GM21423 (cell line): ENCODE data around the gene C1orf159.

ENCODE experiments used
- ATAC-seq: cut with Tn5 transposase; IDR thresholded peaks from one replicate; pipeline ENCODE4 v1.9.1; 2021; ENCODE audit warnings: mild to moderate bottlenecking, moderate library complexity; ENCODE audit not compliant: unreplicated experiment

Gene C1orf159

DNA sequence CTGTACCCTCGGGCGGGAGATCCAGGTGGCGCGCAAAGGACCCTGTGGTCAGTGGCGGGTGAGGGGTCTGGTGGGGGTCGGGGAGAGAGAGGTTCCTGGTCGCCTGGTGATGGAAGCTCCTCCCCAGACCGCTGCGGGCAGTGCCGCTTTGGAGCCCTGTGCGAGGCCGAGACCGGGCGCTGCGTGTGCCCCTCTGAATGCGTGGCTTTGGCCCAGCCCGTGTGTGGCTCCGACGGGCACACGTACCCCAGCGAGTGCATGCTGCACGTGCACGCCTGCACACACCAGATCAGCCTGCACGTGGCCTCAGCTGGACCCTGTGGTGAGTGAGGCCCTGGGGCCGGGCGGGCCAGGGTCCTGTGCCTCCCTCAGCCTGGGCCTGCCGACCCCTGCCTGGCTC lies 72.5 kb downstream of the C1orf159 start:
- ATAC-seq = no peak

DNA sequence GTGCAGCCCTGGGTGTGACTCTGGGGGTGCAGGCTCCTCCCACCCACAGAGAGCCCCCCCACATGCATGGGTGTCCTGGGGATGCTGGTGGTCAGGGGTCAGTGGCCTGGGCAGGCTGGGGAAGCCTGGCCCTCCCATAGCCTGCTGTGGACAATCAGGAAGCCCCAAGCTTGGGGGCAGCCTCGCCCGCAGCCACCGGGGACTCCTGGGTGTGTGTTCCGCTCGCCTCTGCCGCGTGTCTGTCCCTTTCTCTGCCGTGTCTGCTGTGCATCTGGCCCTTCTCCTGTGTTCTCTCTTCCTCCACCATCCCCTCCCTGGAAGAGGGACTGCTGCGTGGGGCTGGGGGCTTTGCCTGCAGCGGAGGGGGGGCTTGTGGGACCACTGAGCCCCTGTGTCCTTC lies 73.1 kb downstream of the C1orf159 start:
- ATAC-seq = no peak

DNA sequence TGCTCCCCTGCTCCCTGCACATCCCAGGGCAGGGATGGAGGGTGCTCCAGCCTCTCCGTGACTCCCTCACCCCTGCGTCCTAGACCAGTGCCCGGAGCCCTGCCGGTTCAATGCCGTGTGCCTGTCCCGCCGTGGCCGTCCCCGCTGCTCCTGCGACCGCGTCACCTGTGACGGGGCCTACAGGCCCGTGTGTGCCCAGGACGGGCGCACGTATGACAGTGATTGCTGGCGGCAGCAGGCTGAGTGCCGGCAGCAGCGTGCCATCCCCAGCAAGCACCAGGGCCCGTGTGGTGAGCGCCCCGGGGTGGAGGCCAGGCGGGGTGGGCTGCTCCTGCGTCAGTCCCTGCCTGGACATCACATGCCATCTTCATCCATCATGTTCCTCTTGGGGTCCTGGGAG lies 74.0 kb downstream of the C1orf159 start:
- no peak for ATAC-seq

DNA sequence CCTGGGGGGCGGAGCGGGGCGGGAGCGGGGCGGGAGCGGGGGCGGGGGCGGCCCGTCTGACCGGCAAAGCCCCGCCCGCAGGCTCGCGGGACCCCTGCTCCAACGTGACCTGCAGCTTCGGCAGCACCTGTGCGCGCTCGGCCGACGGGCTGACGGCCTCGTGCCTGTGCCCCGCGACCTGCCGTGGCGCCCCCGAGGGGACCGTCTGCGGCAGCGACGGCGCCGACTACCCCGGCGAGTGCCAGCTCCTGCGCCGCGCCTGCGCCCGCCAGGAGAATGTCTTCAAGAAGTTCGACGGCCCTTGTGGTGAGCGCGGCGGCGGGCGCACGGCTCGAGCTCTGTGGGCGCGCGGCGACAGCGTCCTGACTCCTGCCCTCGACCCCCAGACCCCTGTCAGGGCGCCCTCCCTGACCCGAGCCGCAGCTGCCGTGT lies 74.8 kb downstream of the C1orf159 start:
- no peak for ATAC-seq

DNA sequence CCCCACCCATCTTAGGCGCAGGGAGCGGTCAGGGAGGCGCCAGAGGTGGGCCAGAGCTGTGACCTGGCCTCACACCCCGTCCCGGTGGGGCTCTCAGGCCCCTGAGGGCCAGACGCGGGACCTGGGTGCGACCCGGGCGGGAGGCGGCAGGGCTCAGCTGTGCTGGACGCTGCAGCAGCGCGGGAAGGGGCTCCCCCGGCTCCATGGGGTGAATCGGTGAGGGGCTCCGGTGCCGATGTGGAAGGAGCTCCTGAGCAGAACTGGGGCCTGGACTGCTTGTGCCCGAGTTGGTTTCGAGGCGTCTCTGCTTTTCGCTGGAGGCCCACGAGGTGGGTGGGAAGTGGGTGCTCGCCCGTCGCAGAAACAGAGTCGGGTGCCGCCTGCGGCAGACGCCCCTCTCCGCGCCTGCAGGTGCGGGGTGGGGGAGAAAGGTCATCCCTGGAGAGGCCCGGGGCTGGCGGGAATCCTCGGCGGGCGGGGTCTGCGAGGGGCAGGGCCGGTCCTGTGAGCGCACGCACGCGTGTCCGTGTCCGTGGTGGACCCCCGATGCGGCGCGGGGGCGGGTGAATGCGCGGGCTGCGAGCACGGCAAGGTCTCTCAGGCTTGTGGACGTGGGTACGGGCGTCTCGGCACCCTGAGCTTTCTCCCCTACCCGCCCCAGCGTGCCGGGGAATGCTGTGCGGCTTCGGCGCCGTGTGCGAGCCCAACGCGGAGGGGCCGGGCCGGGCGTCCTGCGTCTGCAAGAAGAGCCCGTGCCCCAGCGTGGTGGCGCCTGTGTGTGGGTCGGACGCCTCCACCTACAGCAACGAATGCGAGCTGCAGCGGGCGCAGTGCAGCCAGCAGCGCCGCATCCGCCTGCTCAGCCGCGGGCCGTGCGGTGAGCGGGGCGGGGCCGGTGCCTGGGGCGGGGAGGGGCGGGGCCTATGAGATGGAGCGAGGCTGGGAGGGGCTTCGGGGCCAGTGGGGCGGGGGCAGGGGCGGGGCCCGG lies 75.6 kb downstream of the C1orf159 start:
- ATAC-seq = peak; percentile 44

DNA sequence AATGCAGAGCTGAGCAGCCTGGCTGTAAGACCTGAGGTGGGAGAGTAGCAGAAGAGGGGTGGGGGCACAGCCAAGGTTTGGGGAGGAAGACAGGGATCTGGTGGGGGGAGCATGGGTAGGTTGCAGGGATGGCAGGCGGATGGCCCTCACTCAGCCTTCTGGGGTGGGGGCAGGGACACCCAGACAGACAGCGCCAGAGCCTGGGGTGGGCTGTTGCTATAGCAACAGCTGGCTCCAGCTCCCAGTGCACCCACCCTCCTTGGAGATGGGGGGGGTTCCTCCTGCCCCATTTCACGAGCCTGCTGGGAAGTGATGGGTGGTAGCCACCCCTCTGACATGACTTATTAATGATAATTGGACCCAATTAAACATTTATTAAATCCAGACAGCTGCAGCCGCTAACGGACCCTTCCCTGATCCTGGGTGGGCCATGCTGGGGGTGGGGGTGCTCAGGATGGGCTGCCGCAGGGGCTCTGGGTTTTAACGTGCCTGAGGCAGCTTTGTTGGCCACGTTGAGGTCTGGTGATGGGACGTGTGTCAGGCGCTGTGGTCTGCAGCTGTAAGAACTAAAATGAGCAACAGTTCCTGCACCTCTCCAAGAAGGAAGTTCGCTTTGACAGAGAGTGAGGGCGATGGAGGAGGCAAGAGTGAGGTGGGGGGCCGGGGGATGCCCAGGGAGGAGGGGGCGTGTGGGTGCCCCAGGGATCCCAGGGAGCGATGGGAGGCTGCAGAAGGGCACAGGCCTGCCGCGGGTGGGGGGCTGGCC lies 76.6 kb downstream of the C1orf159 start:
- ATAC-seq = no peak

DNA sequence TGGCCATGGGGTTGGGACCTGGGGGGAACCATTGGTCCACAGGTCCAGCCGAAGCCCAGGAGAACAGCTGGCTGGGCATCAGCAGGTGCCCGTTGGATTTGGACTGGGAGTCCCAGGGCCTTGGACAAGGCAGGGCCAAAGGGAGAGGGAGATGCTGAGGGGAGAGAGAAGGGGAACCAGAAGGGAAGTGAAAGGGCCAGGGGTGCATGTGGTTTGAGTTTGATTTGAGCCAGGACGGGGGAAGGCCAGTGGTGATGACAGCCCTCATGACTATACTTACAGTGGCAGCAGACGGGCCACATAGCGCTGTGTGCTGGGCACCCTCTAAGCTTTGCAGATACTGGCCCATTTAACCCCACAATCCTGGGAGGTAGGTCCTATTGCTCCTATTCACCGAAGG lies 77.2 kb downstream of the C1orf159 start:
- peak; percentile 36 for ATAC-seq

DNA sequence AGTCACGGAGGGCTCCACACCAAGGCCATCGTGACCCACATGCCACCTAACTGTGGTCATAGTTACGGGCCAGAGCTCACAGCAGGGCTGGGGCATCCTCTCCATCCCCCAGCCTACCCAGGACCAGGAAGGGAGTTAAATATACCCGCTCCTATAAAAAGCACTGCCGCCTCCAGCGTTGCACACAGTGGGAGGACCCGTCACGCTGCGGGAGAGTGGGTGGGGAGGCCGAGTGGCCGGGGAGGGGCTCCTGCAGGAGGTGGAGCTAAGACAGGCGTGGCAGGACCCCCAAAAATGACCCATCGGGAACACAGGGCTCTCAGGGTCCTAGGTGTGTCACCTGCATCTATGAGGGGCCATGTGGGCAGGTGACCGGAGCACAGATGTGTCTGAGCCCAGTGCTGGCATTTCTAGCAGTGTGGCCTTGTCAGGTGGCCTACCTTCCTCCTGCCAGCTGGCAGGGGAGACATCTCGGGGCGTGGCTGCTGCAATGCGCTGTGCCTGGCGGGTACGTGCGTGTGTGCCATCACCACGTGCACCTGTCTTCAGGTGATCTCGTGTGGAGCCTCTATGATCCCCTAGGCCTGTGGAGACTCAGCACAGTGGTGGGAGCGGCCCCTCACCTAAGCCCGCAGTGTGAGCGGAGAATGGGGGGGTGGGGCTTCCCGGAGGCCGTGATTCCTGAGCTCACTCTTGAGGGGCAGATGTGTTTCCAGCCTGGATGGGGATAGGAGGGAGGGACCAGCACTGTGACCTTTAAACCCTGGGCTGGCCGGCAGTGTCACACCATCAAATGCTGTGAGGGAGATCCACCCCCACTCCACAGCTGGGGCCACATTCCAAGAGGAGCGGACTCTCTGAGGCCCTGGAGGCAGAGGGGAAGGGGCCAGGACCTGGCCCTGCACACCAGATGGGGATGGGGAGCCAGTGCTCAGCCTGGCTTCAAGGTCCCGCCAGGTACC lies 78.2 kb downstream of the C1orf159 start:
- ATAC-seq = no peak

DNA sequence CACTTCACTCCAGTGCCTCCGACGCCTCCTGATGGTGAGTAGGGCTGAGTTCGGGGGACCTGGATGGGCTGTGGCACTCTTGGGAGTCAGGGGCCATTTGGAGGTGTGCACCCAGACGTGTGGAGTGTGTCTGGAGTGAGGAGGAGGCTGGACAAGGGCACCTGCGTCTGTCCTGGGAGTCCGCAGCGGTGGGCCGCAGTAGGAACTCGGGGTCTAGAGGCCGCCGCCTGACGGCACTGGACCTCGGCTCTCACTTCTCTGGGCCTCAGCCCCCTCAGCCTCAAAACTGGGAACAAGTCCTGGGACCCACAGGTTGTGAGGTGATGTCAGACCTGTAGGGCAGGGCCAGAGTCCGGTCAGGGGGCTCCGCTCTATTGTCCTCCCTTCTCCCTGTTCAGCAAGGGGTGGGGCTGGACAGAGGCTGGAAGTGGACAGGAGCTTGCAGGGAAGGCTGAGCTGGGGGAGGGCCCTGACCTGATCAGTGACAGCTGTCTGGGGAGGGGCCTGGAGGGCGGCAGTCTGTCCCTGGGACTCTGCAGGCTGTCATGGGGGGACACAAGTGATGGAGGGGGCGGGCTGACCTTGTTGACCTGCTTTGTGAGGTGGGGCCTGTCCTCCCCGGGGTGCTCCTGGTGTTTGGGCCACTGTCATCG lies 80.5 kb downstream of the C1orf159 start:
- no peak for ATAC-seq

DNA sequence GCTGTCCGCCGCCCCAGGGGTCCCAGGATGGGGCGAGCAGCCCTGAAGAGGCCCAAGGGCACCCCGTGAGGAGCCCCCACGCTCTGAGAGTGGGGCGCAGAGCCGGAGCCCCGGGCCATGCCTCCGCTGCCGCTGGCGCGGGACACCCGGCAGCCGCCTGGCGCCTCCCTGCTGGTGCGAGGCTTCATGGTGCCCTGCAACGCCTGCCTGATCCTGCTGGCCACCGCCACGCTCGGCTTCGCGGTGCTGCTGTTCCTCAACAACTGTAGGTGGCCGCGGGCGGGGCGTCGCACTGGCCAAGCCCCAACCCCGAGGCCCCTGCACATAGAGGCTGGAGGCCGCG lies 81.5 kb downstream of the C1orf159 start:
- ATAC-seq = no peak

DNA sequence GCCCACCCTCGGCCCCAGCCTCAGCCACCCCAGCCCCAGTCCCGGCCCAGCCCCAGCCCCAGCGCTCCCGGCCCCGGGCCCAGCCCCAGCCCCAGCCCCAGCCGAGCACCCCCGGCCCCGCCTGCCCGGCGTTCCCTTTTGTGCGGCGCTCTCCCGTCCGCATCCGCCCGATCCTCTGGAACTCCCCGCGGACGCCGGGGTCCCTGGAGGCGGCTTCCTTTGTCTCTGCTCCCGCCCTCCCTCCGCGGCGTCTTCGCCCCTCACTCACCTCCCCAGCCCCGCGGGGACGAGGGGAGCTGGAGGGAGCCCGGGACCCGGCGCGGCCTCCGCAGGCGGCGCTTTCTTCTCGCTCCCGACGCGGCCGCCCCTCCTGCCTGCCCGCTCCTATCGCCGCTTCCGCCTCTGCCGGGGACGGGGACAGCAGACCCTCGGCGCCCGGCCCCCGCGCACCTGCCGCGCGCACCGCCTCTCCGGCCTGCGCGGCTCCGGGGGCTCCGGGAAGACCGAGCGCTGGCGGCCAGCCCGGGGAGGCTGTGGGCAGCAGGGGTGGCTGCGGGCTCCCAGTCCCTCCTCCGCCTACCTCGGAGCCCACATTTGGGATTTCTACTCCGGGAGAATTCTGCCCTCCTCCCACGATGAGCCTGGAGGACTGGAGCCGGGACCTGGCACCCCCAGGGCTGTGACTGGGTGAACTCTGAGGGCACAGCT lies 82.0 kb downstream of the C1orf159 start:
- no peak for ATAC-seq

DNA sequence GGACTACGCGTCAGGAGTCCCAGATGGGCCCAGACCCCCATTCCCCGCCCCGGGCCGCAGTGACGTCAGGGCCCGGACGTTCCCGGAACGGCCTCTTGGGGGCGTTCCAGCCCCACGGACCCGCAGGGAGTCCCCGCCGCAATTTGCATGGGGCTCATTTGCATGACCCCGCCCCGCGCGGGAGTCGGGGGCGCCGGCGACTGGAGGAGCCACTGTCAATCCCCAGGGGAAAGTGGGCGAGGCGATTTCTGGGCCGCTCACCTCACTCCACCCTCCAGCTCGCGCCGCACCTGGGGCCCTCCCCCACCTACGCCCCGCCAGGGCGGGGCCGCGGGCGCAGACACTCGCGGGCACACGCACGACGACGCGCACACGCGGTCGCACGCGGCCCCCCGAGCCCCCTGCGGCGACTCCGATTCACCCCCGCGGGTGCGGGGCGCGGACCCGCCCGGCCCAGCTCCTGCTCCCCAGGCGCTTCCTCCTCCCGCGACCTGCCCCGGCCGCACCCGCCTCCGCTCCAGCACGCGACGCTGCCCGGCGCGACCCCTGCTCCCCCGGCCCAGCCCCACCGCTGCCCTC lies 82.8 kb downstream of the C1orf159 start:
- ATAC-seq = peak; percentile 81

DNA sequence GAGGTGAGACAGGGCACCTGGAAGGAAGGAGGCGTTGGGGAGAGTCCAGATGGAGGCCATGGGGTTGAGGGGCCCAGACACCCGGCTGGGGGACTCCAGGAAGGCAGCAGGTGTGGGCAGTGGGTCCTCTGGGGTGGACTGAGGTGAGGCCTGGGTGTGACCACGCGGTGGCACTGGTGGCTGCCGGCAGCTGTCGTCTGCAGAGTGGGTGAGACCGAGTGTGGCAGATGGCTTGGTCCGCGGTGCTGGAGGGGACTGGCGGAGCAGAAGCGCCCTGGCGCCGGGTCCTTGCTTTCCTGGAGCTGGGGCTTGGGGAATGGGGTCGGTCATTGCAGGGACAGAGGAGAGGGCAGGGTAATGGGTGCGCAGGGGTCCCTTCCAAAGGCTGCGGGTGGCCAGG lies 83.5 kb downstream of the C1orf159 start:
- no peak for ATAC-seq
